ENCODE results near the gene MOGAT1. TPM values are rescaled to one million over a fixed set of nuclear protein-coding genes. Genes with fewer than 3 reads are reported as not detected.

The MOGAT1 gene
- total and polyA plus RNA-seq, 9 of the 15 experiments (the other 6 are each of a cell fraction or from before 2014, with no cell fraction given), result not detected

DNA sequence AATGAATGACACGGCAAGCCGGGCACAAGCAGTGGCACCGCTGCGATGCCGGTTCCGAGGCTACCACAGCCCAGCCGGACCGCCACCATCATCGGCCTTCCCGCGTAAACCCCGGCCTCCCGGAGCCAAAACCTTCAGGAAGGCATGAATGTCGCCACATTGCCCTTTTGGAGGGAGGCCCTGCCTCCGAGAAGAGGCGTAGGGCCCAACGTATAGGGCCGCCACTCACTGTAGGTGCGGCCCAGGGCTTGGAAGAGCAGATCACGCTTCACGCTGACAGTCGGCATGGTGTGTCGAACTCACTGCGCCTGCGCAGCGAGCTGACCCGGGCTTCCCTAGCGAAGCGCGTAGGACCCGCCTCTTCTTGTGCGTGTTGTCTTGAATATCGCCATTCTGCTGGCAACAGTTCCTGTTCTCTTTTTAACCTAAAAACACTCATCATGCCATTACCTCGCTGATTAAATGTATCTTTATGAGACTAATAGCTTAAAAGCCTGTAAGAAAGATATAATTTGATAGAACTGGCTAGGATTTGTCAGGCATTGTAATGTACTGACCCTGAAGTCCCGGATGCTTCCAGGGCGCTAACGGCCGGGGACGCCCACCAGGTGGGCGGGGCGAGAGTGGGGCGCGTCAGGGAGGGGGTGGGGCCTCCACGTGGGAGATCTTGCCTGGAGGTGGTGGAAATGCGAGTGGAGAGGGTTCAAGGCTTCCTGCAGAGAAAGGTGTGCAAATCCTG is 15.5 kb upstream of the MOGAT1 start, which contains the start of gene FARSB (continued):
- no peak for TF ChIP-seq WHSC1 (IDR thresholded peaks at IDR 0.05; ENCODE audit: low read length)
- TF ChIP-seq, protein P1, sequence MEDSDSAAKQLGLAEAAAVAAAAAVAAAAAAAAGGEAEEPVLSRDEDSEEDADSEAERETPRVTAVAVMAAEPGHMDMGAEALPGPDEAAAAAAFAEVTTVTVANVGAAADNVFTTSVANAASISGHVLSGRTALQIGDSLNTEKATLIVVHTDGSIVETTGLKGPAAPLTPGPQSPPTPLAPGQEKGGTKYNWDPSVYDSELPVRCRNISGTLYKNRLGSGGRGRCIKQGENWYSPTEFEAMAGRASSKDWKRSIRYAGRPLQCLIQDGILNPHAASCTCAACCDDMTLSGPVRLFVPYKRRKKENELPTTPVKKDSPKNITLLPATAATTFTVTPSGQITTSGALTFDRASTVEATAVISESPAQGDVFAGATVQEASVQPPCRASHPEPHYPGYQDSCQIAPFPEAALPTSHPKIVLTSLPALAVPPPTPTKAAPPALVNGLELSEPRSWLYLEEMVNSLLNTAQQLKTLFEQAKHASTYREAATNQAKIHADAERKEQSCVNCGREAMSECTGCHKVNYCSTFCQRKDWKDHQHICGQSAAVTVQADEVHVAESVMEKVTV (CRISPR knock-in tag; IDR thresholded peaks at IDR 0.05), result no peak
- TF ChIP-seq, protein P2, sequence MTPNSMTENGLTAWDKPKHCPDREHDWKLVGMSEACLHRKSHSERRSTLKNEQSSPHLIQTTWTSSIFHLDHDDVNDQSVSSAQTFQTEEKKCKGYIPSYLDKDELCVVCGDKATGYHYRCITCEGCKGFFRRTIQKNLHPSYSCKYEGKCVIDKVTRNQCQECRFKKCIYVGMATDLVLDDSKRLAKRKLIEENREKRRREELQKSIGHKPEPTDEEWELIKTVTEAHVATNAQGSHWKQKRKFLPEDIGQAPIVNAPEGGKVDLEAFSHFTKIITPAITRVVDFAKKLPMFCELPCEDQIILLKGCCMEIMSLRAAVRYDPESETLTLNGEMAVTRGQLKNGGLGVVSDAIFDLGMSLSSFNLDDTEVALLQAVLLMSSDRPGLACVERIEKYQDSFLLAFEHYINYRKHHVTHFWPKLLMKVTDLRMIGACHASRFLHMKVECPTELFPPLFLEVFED (CRISPR knock-in tag; conservative IDR thresholded peaks at IDR 0.05), result no peak
- TF ChIP-seq, protein P3, sequence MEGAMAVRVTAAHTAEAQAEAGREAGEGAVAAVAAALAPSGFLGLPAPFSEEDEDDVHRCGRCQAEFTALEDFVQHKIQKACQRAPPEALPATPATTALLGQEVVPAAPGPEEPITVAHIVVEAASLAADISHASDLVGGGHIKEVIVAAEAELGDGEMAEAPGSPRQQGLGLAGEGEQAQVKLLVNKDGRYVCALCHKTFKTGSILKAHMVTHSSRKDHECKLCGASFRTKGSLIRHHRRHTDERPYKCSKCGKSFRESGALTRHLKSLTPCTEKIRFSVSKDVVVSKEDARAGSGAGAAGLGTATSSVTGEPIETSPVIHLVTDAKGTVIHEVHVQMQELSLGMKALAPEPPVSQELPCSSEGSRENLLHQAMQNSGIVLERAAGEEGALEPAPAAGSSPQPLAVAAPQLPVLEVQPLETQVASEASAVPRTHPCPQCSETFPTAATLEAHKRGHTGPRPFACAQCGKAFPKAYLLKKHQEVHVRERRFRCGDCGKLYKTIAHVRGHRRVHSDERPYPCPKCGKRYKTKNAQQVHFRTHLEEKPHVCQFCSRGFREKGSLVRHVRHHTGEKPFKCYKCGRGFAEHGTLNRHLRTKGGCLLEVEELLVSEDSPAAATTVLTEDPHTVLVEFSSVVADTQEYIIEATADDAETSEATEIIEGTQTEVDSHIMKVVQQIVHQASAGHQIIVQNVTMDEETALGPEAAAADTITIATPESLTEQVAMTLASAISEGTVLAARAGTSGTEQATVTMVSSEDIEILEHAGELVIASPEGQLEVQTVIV (CRISPR knock-in tag; IDR thresholded peaks at IDR 0.05; ENCODE audit: borderline replicate concordance), result no peak
- TF ChIP-seq ILK (tag; IDR thresholded peaks at IDR 0.05; ENCODE audit: borderline replicate concordance, low read depth), result no peak
- TF ChIP-seq, protein P4, sequence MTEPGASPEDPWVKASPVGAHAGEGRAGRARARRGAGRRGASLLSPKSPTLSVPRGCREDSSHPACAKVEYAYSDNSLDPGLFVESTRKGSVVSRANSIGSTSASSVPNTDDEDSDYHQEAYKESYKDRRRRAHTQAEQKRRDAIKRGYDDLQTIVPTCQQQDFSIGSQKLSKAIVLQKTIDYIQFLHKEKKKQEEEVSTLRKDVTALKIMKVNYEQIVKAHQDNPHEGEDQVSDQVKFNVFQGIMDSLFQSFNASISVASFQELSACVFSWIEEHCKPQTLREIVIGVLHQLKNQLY (CRISPR knock-in tag; conservative IDR thresholded peaks at IDR 0.05), result no peak
- TF ChIP-seq, protein P5, sequence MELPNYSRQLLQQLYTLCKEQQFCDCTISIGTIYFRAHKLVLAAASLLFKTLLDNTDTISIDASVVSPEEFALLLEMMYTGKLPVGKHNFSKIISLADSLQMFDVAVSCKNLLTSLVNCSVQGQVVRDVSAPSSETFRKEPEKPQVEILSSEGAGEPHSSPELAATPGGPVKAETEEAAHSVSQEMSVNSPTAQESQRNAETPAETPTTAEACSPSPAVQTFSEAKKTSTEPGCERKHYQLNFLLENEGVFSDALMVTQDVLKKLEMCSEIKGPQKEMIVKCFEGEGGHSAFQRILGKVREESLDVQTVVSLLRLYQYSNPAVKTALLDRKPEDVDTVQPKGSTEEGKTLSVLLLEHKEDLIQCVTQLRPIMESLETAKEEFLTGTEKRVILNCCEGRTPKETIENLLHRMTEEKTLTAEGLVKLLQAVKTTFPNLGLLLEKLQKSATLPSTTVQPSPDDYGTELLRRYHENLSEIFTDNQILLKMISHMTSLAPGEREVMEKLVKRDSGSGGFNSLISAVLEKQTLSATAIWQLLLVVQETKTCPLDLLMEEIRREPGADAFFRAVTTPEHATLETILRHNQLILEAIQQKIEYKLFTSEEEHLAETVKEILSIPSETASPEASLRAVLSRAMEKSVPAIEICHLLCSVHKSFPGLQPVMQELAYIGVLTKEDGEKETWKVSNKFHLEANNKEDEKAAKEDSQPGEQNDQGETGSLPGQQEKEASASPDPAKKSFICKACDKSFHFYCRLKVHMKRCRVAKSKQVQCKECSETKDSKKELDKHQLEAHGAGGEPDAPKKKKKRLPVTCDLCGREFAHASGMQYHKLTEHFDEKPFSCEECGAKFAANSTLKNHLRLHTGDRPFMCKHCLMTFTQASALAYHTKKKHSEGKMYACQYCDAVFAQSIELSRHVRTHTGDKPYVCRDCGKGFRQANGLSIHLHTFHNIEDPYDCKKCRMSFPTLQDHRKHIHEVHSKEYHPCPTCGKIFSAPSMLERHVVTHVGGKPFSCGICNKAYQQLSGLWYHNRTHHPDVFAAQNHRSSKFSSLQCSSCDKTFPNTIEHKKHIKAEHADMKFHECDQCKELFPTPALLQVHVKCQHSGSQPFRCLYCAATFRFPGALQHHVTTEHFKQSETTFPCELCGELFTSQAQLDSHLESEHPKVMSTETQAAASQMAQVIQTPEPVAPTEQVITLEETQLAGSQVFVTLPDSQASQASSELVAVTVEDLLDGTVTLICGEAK (IDR thresholded peaks at IDR 0.05), result no peak
- TF ChIP-seq, protein P5 (CRISPR knock-in tag; IDR thresholded peaks at IDR 0.05), result no peak
